Femur (tissue), 1 donor: Measurements from ENCODE around the gene NPY2R.

Experiments used
- DNase-seq: peaks from one replicate; pipeline ENCODE4 v3.0.0-alpha.2; 2017

Gene NPY2R, protein sequence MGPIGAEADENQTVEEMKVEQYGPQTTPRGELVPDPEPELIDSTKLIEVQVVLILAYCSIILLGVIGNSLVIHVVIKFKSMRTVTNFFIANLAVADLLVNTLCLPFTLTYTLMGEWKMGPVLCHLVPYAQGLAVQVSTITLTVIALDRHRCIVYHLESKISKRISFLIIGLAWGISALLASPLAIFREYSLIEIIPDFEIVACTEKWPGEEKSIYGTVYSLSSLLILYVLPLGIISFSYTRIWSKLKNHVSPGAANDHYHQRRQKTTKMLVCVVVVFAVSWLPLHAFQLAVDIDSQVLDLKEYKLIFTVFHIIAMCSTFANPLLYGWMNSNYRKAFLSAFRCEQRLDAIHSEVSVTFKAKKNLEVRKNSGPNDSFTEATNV

DNA sequence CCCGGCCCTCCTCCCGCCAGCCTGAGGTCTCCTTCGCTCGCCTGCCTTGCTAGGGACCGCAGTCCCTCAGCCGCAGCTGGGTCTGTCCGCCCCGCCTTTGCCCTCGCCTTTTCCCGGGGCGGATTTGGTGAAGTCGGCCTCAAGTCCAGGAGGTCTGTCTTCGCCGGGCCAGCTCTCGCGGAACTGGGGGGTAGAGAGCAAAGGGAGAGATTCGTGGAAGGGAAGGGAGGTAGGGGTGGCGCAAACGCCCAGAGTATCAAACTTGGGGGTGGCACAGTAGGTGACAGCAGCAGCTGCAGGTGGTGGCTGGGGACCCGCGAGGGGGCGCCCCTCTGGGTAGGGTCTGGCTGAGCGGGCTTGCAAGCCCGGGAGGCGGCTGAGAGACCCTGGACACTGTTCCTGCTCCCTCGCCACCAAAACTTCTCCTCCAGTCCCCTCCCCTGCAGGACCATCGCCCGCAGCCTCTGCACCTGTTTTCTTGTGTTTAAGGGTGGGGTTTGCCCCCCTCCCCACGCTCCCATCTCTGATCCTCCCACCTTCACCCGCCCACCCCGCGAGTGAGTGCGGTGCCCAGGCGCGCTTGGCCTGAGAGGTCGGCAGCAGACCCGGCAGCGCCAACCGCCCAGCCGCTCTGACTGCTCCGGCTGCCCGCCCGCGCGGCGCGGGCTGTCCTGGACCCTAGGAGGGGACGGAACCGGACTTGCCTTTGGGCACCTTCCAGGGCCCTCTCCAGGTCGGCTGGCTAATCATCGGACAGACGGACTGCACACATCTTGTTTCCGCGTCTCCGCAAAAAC lies at the start of gene NPY2R:
TSS of gene NPY2R (plus strand) at position 379 of the 797 bp plus-strand sequence. CDS start 5,304 bp downstream, outside the sequence.
- DNase-seq = peak; percentile 19

DNA sequence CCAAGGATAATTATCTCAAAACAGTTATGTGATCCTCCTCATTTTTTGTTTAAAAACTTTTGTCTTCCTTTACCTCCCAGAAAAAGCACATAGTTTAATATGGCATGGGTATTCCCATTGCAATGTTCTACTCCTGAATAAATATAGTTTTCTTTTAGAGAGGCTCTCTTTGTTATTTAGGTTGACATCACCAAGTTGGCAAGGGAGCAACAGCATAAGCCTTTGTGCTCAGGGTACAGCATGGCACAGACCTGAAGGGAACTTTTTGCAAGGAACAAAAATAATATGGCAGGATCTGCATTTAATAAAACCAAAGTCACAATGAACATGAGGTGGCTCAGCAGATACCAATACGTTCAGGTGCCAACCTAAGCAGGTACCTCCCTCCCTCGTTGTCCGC lies 47.1 kb upstream of the NPY2R start:
- DNase-seq = no peak

DNA sequence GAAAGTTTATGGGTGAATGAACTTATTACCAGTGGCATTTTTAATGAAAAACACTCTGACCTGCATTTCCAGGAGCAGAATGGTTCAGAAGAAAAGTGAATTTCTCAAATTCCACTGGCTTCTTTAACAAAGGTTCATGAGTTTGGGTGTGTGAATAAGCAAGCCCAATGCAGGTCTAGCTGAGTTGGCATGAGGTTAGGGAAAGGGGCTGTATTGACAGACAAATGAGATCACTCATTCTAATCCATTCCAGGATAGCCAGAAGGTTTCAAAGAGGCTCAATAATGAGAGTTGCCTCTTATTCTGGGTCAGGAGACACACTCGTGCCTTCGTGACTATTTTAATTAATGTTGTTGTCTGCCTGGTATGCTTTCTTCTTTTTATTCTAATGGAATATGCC lies 43.7 kb upstream of the NPY2R start:
- no peak for DNase-seq

DNA sequence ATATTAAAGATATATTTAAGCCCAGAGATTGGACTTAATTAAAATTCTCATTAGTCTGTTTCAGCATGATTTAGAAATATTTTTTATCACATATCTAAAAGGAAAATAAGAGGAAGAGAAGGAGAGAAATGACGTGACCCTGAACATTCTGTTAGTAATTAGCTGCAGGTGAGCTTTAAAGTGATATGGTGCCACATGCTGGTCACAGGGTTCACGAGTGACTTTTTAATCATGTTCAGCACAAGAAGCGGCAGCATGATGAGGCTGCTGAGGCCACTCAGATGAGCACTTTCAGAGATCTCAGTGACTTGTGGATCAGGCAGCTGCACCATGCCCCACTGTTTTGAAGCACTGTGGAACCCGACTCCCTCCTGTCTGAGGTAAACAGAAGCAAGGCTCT lies 37.9 kb upstream of the NPY2R start:
- DNase-seq = no peak

DNA sequence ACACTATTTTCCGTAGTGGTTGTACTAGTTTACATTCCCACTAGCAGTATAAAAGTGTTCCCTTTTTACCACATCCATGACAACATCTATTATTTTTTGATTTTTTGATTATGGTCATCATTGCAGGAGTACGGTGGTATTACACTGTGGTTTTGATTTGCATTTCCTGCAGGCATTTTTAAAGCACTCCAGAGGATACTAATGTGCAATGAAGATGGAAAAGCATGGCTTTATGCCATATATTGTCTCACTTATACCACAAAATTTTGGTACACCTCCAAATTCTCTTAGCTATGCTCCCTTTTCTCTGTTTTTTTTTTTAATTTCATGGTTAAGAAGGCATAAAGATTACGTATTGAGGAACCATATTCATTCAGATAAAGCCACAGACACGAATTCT lies 35.1 kb upstream of the NPY2R start:
- DNase-seq = no peak

DNA sequence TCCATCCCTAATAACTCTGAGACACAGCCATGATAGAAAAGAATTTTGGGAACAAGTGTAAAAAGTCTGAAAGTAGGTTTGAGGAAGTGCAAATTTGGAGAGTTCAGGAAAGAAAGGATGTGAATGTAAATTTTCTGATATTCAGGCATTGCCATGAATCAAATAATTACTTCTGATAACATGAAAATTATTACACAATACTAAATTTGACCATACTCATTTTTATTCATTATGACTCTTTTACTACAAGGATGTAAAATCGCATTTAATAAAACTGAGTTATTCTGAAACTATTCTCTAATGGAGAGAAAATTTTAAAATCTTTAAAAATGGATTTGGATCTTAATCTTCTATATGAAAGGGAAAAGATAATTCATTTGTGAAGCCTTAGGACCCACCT lies 33.8 kb upstream of the NPY2R start:
- DNase-seq = no peak

DNA sequence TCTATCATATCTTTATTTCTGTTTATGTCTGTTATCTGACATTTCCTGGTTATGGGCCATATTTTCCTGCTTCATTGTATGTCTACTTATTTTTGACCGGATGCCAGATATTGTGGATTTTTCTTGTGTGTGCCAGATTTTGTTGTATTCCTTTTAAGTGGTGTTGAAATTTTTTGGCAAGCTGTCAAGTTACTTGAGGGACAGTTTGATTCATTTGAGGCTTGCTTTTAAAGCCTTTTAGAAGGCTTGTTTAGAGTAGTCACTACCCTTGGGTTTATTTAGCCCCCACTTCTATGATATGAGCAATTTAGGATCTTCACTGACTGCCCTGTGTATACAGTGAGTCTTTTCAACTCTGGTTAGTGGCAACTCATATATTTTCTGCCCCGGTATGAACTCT lies 29.2 kb upstream of the NPY2R start:
- DNase-seq = no peak

DNA sequence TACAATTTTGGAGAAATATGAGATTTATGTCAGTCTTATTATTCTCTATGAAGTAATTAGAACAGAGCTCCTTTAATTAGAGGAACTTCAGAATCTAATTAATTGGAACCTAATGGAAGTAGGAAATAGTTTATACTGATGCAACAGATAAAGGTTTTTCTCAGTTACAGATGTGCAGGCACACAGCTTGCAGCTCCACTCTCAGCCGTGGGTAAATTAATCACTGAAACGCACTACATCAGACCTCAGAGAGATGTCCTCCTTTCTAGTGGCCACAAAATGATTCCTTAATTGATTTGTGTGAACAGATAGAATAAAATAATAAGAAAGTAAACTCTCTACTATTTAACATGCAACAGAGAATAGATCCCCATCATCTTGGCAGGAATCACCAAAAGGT lies 21.5 kb upstream of the NPY2R start:
- no peak for DNase-seq

DNA sequence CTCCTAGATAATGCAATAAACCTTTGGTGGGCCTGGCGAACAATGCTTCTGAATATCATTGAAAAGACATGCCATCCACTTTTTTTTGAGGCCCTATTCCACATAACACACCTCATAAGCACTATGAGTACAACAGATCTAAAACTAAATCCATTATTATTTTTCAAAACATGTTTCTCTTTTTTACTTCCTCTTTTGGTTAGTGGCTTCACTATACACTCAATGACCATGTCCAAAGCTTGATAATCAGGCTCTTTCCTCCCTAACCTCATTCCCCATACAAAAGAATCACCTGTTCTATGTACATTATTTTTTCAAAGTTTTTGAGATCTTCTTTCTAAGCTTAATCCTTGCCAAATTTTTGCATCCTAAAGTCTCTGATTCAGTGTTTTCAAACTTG lies 20.4 kb upstream of the NPY2R start:
- DNase-seq = no peak

DNA sequence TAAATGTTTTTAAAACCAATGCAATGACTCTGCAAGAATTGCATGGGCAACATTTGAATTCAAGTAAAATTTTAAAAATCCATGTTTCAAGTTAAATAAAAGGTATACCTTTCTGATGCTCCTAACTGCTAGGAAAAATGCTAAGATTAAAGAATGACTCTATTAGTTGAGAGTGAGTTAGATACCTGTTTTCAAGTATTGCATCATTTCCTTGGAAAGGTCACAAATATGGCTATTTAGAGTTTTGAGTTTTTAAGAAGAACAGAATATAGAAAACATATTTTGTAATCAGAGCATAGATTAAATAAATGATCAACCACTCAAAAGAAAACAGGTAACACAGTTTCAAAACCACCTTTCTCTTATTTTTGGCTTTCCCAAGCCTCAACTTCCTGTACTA lies 18.3 kb upstream of the NPY2R start:
- DNase-seq = no peak

DNA sequence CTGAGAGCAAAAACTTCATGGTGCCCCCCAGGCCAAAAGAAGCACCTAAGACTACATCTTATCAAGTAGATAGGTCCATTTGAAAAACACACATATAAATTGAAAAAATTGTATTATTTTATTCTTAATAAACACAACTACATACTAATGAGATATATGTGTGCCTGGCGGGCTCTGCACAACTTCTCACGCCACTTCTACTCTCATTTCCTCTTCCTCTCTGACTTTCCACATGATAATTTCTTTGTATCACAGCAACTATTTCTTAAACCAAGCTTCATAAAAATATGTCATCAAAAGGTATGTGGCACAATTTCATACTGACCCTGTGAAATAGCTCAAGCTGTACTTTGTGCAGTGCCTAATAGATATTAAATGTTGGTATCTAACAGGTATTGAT lies 10.7 kb upstream of the NPY2R start:
- no peak for DNase-seq

DNA sequence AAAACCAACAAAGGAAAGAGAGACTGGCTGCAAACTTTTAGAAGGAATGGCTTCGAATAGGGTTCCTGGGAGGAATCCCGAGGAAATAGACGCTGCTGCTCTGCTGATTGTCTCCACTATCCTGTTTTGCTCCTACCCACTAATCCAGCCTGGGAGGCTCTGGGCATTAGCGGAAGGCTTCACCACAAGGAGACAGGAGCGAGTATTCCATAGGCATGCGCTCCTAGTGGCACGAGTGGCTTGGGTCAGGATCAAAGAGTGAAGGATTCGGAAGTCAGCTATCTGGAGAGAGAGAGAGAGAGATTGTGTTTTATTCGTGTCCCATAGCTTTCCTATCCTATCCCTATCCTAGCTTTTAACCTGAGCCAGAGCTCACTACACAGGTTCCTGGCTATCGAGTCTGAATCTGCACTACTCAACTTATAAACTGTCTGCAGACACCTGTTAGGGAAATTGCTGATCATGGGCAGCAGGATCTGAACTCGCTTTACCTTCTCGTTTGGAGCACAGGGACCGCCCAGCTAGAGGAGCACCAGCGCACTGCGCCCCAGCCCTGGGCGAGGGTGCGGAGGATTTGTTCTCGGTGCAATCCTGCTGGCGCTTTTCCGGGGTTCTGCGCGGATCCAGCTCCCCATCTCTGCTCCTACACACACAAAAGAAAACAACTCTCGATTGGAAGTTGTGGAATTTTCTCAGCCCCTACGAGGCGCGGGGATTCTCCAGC lies 740 bp upstream of the NPY2R start:
- DNase-seq = peak; percentile 19

DNA sequence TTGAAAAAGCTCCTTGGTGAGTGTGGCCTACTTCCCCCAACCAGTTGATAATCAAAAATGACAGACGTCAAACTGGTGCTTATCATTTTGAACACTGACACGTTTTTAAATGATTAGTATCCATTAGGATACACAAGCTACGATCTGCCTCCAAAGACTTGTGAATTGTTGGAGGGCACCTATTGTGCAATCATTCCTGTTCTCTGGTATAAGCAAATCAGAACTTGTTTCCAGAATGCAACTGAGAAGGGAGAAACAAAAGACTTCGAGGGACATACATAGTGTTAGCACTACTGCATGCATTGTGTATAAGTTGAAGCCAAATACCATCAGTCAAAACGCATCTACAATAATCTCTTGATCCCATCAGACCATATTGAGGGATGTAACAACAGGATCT lies 11.6 kb downstream of the NPY2R start:
- no peak for DNase-seq

DNA sequence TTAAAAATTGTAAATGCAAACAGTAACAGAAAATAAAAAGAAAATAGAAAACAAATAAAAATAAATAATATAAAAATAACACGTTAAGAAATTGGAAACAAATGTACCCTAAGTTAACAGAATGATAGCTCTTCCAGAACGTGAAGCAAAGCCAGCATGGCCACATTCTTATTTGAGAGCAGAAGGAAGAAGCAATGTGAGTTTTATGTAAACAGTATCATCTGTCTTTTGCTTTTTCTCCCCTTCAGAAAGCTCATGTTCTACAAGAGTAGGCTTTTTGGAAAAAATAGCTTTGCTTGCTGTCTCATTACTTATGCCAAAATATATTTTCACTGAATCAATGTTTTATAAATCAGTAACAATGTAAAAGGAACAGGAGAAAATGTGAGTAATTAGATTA lies 18.7 kb downstream of the NPY2R start:
- DNase-seq = no peak

DNA sequence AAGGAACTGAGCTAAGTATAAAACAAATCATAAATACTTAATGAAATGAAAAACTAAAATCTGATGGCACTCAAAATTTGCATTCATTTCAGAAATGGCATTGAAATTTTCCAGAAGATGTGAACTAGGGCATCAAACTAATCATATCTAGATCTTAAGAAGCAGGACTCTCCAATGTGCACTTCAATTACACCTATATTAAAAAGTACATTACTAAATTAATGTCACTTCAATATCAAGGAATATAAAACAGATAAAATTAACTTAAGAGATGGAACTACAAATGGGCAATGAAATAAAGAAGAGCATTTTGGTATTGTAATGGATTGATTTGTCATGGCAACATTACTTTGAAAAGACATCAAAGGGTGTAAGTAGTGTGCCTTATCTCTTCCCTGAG lies 20.3 kb downstream of the NPY2R start:
- no peak for DNase-seq

DNA sequence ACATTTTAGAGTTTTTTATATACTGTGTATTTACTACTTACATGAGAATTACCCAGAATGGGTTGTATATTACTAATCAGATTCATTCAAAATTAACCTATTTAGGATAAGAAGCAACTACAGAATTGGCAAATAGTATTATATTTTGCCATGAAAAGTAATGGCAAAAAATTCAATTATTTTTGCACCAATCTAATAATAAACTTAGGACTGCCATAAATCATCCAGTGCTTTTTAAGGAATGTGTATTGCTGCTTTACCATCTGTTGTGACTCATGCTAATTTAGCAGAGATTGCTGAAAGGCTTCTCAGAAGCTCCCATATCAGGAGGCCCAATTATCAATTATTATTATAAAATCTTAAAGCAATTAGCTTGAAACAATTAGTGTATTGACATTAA lies 24.0 kb downstream of the NPY2R start:
- DNase-seq = no peak

DNA sequence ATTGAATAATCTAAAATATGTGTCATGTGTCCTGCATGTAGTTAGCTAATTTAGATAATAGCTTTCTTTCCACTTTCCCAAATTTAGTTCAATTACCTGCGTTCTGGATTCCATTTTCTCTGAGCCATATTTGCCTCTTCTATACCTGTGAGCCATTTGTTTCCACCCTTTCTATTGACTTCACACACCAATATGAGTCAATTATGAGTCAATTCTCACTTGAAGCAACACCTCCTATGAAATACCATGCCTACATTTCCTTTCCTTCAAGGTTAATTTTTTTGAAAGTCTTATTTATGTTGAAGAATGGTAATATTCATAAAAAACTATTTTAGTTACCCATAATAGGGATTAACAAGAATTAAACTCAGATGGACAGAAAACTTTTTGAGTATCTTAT lies 25.8 kb downstream of the NPY2R start:
- no peak for DNase-seq

DNA sequence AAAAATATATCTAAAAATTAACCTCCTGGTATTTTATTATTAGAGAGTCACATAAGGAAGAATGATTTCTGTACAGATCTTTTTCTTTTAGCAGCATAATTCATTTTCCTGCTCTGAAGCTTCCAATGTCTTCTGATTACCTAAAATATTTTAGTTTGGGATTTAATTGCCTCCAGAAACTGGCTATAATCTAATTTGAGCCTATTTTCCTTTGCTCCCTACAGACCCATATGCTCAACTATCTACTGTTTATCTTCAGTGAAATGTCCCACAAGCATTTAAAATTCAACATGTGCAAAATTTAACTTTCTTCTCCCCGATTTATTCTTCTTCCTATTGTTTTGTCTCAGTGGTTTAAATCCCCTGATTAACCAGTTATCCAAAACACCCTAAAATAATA lies 29.1 kb downstream of the NPY2R start:
- no peak for DNase-seq

DNA sequence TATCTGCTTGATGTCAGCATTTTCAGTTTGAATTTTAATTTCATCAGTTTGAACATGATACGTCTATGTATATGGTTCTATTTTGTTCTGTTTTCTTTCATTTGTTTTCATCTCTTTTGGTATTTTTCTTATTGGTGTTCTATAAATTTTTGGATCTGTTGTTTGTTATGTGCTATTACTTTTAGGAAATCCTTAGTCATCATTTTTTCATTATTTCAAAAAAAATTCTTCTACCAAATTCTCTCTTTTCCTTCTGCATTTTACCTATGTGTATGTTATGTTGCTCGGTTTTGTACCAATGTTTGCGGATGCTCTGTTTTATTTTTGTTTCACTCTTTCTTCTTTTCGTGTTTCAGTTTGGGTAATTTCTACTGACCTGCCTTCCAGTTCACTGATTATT lies 32.8 kb downstream of the NPY2R start:
- no peak for DNase-seq

DNA sequence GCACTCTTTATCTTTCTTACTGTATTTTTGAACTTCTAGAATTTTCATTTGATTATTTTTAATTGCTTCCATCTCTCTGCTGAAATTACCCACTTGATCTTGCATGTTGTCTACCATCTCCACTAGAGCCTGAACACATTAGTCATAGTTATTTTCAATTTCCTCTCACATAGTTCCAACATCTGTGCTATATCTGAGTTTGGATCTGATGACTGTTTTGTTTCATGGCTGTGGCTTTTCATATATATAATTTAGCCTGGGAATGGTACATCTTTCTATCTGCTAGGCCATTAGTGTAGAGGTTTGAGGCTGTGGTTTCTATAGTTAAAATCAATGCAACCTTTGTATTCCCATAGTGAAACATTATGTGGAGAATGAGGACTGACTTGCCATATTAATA lies 33.2 kb downstream of the NPY2R start:
- no peak for DNase-seq

DNA sequence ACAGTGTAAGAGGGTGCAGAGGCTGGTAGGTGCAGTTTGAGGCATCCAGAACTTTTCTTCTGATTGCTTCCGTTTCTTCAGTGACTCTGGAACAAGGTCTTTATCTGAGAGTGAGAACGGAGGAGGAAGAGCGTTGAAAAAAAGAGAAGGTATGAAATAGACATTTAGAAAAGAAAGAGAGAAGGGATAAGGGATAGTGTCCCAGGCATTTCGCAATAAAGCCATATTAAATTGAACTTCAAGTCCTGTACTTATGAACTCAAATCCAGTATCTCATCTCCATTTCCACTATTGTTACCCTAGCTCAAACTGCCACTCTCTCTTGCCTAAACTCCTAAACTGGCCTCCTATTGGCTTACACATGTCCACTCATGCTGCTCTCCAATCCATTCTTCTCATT lies 36.7 kb downstream of the NPY2R start:
- DNase-seq = no peak

DNA sequence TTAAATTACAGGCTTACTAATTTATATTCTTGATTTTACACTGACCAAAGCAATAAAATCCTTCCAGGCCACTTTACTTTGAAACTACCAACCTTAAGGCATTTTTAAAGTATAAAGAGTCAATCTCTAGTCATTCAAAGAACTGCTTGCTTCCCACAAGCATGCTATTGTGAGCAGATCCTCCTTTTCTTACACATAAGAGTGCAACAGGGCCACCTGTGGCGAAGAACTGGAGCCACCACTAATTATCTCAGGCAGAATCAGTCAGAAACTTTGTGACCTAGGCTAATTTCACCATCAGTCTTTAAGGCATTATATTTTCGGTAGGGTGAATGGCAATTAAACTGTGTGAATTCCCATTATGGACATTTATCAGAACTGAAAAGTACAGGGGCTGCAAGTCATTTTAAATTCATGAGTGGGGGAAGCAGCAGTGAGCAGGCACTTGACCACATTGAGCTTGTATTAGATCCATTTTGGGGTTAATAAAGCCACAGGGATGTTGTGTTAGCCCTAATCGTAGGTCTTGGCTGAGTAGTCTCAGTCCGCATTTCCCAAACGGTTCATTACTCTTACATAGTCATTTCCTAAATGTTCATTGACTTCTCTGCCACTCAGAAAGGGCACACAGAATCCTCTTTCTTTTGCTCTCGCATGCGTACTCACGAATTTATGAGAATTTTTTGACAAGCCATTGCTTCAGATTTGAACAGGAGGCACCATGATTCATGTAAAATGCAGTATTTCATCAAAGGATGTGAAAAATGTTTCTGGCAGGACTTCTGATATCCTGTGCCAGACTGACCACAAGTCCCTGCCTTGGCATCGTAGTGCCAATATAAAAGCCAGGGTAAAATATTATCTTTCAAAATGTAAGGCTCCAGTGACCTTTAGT lies 39.8 kb downstream of the NPY2R start:
- DNase-seq = no peak
